Smooth muscle cell (in vitro differentiated cells): ENCODE measurements around the gene XRN1. TPM values are rescaled to one million over a fixed set of nuclear protein-coding genes. Genes with fewer than 3 reads are reported as not detected.
"Not testable (repeated sequence)": the region's sequence is repeated elsewhere in the genome, so short reads cannot be mapped to it uniquely, and the experiment has no call there.

Source experiments
- DNase-seq: peaks from one replicate; lab custom pipeline; 2025; ENCODE audit not compliant: unreplicated experiment; lab: John Stamatoyannopoulos, UW
- H2AFZ ChIP-seq: fragments of 200-600 bp; sonication (generic); 2 replicates; pipeline ENCODE4 v1.6.0; 2016; ENCODE audit warnings: antibody characterized with exemption, low read depth, mild to moderate bottlenecking
- H3F3A ChIP-seq: fragments of 200-600 bp; sonication (generic); 2 replicates; pipeline ENCODE4 v1.6.0; 2017; ENCODE audit warnings: antibody characterized with exemption, low read depth
- H3K27ac ChIP-seq: fragments of 200-600 bp; sonication (generic); 2 replicates; pipeline ENCODE4 v1.5.1; 2016; ENCODE audit warnings: low read depth, mild to moderate bottlenecking
- H3K27me3 ChIP-seq: fragments of 200-600 bp; sonication (generic); 2 replicates; pipeline ENCODE4 v1.6.1; 2016; ENCODE audit warnings: low read depth, mild to moderate bottlenecking
- H3K36me3 ChIP-seq: fragments of 200-600 bp; sonication (generic); 2 replicates; pipeline ENCODE4 v1.5.1; 2016; ENCODE audit warnings: low read depth
- H3K4me1 ChIP-seq: fragments of 200-600 bp; sonication (generic); 2 replicates; pipeline ENCODE4 v1.5.1; 2016; ENCODE audit warnings: low read depth
- H3K4me2 ChIP-seq: fragments of 200-600 bp; sonication (generic); 2 replicates; pipeline ENCODE4 v1.6.0; 2016; ENCODE audit warnings: mild to moderate bottlenecking
- H3K4me3 ChIP-seq: fragments of 200-600 bp; sonication (generic); 2 replicates; pipeline ENCODE4 v1.5.1; 2016; ENCODE audit warnings: mild to moderate bottlenecking
- H3K79me2 ChIP-seq: fragments of 200-600 bp; sonication (generic); 2 replicates; pipeline ENCODE4 v1.6.0; 2016; ENCODE audit warnings: low read depth, mild to moderate bottlenecking
- H3K9ac ChIP-seq: fragments of 200-600 bp; sonication (generic); 2 replicates; pipeline ENCODE4 v1.6.0; 2016; ENCODE audit warnings: low read depth
- H3K9me3 ChIP-seq: fragments of 200-600 bp; sonication (generic); replicated peaks from 2 replicates; pipeline ENCODE4 v1.5.1; 2016; ENCODE audit warnings: low read depth
- H4K20me1 ChIP-seq: fragments of 200-600 bp; sonication (generic); 2 replicates; pipeline ENCODE4 v1.6.0; 2016; ENCODE audit warnings: low read depth
- CTCF ChIP-seq: fragments of 200-600 bp; sonication (generic); IDR thresholded peaks from 2 replicates; pipeline ENCODE4 v1.5.1; 2017; ENCODE audit warnings: borderline replicate concordance, mild to moderate bottlenecking, antibody characterized with exemption; ENCODE audit not compliant: insufficient read depth, poor library complexity, severe bottlenecking
- WGBS: methylation state at CpG from one replicate; pipeline ENCODE4 v1.1.7; 2016; ENCODE audit warnings: low lambda C conversion rate; 5-methylcytosine and 5-hydroxymethylcytosine counted together
- polyA plus RNA-seq: library from polyadenylated mRNA; unstranded; fragments of >200 nt; fragmentation: Nextera tagmentation; extraction: Ambion mirVana; gene quantifications from 2 replicates; pipeline ENCODE4 v1.2.1, GENCODE V29; 2016
- total RNA-seq: library from RNA; depleted of rRNA; stranded (reverse); fragments of >200 nt; gene quantifications from 2 replicates; pipeline ENCODE4 v1.2.3, GENCODE V29; 2014

Gene XRN1
- total and polyA plus RNA-seq, 2 experiments from 2014 or later: 7.5 to 37.1 TPM

DNA sequence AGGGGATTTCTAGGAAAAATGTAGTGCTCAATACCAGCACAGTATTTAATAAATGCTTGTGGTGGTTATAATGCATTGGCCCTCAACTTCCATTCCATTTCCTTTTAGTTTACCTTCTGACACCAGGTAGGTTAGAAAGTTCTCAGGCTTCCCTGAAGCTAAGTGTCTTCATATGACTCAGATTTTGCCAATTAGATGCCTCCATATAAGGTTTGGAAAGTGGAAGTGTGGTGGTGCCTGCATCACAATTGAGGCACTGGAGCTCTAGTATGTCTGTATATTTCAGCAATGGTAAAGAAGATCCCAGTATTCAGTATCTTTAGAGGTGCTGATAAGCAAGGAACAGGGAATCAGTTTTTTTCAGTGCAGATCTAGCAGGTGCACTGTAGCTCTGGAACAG, 18.3 kb downstream of the XRN1 start:
- no peaks in the 10 kb centered on the region for H3F3A ChIP-seq
- H3K4me2 ChIP-seq: no peak overlapping the region
- no peak overlapping the region for H2AFZ ChIP-seq
- H3K9ac ChIP-seq: no peak overlapping the region
- no peaks in the 10 kb centered on the region for H3K27me3 ChIP-seq
- peaks cover 21% of the 10 kb centered on the region for H3K79me2 ChIP-seq
- peaks cover 50% of the 10 kb centered on the region for H4K20me1 ChIP-seq
- no peak overlapping the region for H3K27ac ChIP-seq
- H3K9me3 ChIP-seq: no peaks in the 10 kb centered on the region
- H3K36me3 ChIP-seq: peaks cover 21% of the 10 kb centered on the region
- no peak for DNase-seq
- no peak overlapping the region for H3K4me3 ChIP-seq
- TF ChIP-seq CTCF: no peak
- no peaks in the 10 kb centered on the region for H3K4me1 ChIP-seq

- Histone ChIP-seq H2AFZ (no peak overlapping the region), H3K36me3 (peaks cover 26% of the 10 kb centered on the region), H3K27ac (no peak overlapping the region), H3K4me2 (no peak overlapping the region), H3K4me1 (no peaks in the 10 kb centered on the region), H3K79me2 (no peaks in the 10 kb centered on the region), H3F3A (no peaks in the 10 kb centered on the region), H3K9ac (no peak overlapping the region), H3K9me3 (no peaks in the 10 kb centered on the region), H4K20me1 (peaks cover 27% of the 10 kb centered on the region), H3K27me3 (no peaks in the 10 kb centered on the region), H3K4me3 (no peak overlapping the region)
- DNase-seq: no peak
- WGBS: 100% methylated on average over 1 of the region's 1 CpG
- no peak for TF ChIP-seq CTCF
These were observed 23.1 kb downstream of the XRN1 start for GRCh38 chr3:142424754-142425153.

DNA sequence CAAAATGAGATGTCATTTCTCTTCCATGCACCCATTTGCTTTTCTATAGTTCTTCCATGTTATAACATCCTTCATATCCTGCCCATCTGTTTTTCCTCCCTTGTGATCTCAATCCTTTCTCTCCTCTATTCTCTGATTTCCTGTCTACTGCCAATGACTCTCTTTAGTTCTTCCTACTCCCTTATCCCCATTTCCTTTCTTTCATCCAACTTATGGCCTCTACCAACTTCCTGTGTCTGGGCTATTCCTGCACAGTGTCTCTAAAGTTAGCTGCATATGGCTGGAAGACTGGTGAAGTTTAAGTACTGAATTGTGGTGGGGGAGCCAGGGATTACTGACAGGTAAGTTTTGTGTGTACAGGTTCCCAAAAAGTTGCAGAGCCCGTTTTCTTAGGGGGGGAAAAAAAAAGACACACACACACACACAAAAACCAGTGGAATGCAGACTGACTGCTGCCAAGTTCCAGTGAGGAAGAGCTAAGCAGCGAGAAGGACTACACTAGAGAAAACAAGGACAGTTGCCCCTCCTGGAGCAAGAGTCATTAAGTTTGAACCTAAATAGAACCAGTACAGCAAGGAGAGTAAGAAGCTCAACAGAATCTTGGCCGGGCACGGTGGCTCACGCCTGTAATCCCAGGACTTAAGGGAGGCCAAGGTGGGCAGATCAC, 28.8 kb downstream of the XRN1 start:
- no peaks in the 10 kb centered on the region for H3K9me3 ChIP-seq
- no peak overlapping the region for H3K4me3 ChIP-seq
- H3K27ac ChIP-seq: no peak overlapping the region
- no peaks in the 10 kb centered on the region for H3K4me1 ChIP-seq
- no peak for TF ChIP-seq CTCF
- no peak overlapping the region for H3K9ac ChIP-seq
- H3K36me3 ChIP-seq: peaks cover 34% of the 10 kb centered on the region
- no peaks in the 10 kb centered on the region for H3K27me3 ChIP-seq
- H3K79me2 ChIP-seq: no peaks in the 10 kb centered on the region
- peaks cover under 1% of the 10 kb centered on the region for H4K20me1 ChIP-seq
- H3K4me2 ChIP-seq: no peak overlapping the region
- 84% methylated on average over 5 of the region's 5 CpGs for WGBS
- H3F3A ChIP-seq: no peaks in the 10 kb centered on the region
- no peak for DNase-seq
- no peak overlapping the region for H2AFZ ChIP-seq

DNA sequence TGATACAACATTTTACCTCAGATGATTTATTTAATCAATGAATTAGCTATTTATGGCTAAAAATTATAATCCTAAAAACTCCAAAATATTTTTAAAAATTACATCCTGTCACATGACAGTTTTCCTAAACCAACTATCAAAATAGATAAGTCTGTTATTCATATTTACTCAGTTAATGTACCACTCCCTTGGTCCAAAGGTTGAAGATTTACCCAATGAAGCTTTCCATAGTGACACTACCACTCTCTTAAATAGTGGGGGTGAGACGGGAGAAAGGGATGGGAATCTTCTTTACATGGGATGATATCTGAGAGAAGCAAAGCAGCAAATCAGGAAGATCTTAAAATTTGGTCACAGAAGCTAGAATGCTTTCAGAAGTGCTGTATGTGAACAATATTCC, 30.5 kb downstream of the XRN1 start:
- H3F3A ChIP-seq: no peaks in the 10 kb centered on the region
- peaks cover 26% of the 10 kb centered on the region for H3K36me3 ChIP-seq
- no peaks in the 10 kb centered on the region for H3K79me2 ChIP-seq
- no peak overlapping the region for H2AFZ ChIP-seq
- no peak overlapping the region for H3K4me3 ChIP-seq
- no peaks in the 10 kb centered on the region for H3K27me3 ChIP-seq
- no peaks in the 10 kb centered on the region for H3K9me3 ChIP-seq
- DNase-seq: no peak
- 100% methylated on average over 1 of the region's 1 CpG for WGBS
- TF ChIP-seq CTCF: no peak
- no peak overlapping the region for H3K9ac ChIP-seq
- H3K27ac ChIP-seq: no peak overlapping the region
- no peaks in the 10 kb centered on the region for H3K4me1 ChIP-seq
- no peaks in the 10 kb centered on the region for H4K20me1 ChIP-seq
- H3K4me2 ChIP-seq: no peak overlapping the region

- H3K4me1 ChIP-seq, H2AFZ ChIP-seq, H3K9me3 ChIP-seq, H3K79me2 ChIP-seq, DNase-seq, H3K27ac ChIP-seq, H3K4me3 ChIP-seq, H3F3A ChIP-seq, H3K4me2 ChIP-seq, H3K9ac ChIP-seq, H3K27me3 ChIP-seq, H4K20me1 ChIP-seq: not testable (repeated sequence)
- WGBS: 97% methylated on average over 7 of the region's 7 CpGs
- H3K36me3 ChIP-seq: peaks cover 26% of the 10 kb centered on the region
These were observed 47.3 kb downstream of the XRN1 start for GRCh38 chr3:142400537-142400936.
